Ishikawa (cell line): ENCODE measurements around the gene GPRIN2.

Experiments used
- CEBPB ChIP-seq: IDR thresholded peaks from 2 replicates; pipeline ENCODE4 v1.6.1; 2012
- CREB1 ChIP-seq: IDR thresholded peaks from 2 replicates; pipeline ENCODE4 v1.6.1; 2012; ENCODE audit warnings: low read depth
- EGR1 ChIP-seq: IDR thresholded peaks from 2 replicates; pipeline ENCODE4 v1.6.1; 2012
- EP300 ChIP-seq: IDR thresholded peaks from 2 replicates; pipeline ENCODE4 v1.6.1; 2012; ENCODE audit warnings: borderline replicate concordance
- FOXM1 ChIP-seq: IDR thresholded peaks from 2 replicates; pipeline ENCODE4 v1.6.1; 2012; ENCODE audit warnings: low read depth, borderline replicate concordance
- NFIC ChIP-seq: IDR thresholded peaks from 2 replicates; pipeline ENCODE4 v1.6.1; 2012
- RAD21 ChIP-seq: IDR thresholded peaks from 2 replicates; pipeline ENCODE4 v1.6.1; 2012; ENCODE audit warnings: low read depth
- TAF1 ChIP-seq: IDR thresholded peaks from 2 replicates; pipeline ENCODE4 v1.6.1; 2012; ENCODE audit warnings: low read depth, mild to moderate bottlenecking
- USF1 ChIP-seq: IDR thresholded peaks from 2 replicates; pipeline ENCODE4 v1.6.1; 2012
- YY1 ChIP-seq: IDR thresholded peaks from 2 replicates; pipeline ENCODE4 v1.6.1; 2012; ENCODE audit warnings: low read depth
- ZBTB7A ChIP-seq: IDR thresholded peaks from 2 replicates; pipeline ENCODE4 v1.6.1; 2012; ENCODE audit warnings: low read depth
- TF ChIP-seq, protein P1 (sequence below): IDR thresholded peaks from 2 replicates; pipeline ENCODE4 v1.6.1; 2012; ENCODE audit warnings: low read depth, mild to moderate bottlenecking

DNA sequence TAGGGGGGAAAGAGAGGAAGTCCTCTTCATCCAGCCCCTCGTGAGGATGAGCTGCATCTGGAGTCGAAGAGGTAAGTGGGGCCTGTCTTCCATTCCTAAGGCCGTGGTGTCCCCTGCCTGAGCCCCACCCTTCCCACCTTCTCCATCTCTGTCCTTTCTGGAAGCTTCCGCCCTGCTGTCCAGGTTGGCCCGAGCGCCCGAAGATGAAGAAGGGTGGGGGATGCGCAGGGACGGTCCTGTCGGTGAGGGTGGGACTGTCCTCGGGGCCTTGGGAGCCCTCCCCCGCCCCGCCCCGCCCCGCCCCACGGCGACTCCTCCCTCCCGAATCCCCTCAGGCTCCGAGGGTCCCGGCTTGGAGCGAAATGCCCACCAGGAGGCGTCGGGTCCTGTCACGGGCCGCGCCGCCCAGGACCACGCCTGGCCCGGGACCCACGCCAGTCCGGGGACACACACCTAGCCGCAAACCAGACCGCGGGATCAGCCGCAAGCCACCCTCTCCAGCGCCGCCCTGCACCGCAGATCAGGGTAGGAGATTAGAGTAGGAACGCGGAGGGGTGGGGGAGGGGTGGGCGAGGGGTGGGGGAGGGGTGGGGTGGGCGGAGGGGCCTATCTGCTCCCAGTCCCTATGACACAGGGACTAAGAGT, 15.3 kb downstream of the GPRIN2 start:
- TF ChIP-seq EP300 (no peak), RAD21 (no peak), CREB1 (no peak), ZBTB7A (no peak), EGR1 (no peak), YY1 (no peak), NFIC (no peak), CEBPB (no peak), USF1 (no peak), TAF1 (no peak), FOXM1 (no peak)
- TF ChIP-seq, protein P1, sequence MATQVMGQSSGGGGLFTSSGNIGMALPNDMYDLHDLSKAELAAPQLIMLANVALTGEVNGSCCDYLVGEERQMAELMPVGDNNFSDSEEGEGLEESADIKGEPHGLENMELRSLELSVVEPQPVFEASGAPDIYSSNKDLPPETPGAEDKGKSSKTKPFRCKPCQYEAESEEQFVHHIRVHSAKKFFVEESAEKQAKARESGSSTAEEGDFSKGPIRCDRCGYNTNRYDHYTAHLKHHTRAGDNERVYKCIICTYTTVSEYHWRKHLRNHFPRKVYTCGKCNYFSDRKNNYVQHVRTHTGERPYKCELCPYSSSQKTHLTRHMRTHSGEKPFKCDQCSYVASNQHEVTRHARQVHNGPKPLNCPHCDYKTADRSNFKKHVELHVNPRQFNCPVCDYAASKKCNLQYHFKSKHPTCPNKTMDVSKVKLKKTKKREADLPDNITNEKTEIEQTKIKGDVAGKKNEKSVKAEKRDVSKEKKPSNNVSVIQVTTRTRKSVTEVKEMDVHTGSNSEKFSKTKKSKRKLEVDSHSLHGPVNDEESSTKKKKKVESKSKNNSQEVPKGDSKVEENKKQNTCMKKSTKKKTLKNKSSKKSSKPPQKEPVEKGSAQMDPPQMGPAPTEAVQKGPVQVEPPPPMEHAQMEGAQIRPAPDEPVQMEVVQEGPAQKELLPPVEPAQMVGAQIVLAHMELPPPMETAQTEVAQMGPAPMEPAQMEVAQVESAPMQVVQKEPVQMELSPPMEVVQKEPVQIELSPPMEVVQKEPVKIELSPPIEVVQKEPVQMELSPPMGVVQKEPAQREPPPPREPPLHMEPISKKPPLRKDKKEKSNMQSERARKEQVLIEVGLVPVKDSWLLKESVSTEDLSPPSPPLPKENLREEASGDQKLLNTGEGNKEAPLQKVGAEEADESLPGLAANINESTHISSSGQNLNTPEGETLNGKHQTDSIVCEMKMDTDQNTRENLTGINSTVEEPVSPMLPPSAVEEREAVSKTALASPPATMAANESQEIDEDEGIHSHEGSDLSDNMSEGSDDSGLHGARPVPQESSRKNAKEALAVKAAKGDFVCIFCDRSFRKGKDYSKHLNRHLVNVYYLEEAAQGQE: no peak
